Upper lobe of left lung (tissue), 6 donors: ENCODE results near the gene MBP. TPM values are rescaled to one million over a fixed set of nuclear protein-coding genes. Genes with fewer than 3 reads are reported as not detected.
A peak's percentile ranks its signal among the peaks of the same experiment; 100 is the strongest.

Experiments
- ATAC-seq, 2 donors: fragments of 200-7000 bp; cut with Tn5 transposase; one replicate each; pipeline ENCODE4 v1.9.1; 2022; ENCODE audit warnings: mild to moderate bottlenecking in 2 of 2, moderate library complexity in 2 of 2; ENCODE audit not compliant: low FRiP score in 2 of 2
- DNase-seq, 2 donors: peaks; one replicate each; pipeline ENCODE4 v3.0.0-alpha.2; 2019 to 2020
- H3K27ac ChIP-seq, 4 donors: fragments of 200-600 bp; sonication (generic); one replicate each; pipeline ENCODE4 v1.5.1; 2016 to 2019
- H3K27me3 ChIP-seq, 4 donors: fragments of 200-600 bp; sonication (generic); one replicate each; pipeline ENCODE4 v1.5.1; 2017 to 2019
- H3K36me3 ChIP-seq, 4 donors: fragments of 200-600 bp; sonication (generic); one replicate each; pipeline ENCODE4 v1.5.1; 2016 to 2019
- H3K4me1 ChIP-seq, 4 donors: fragments of 200-600 bp; sonication (generic); one replicate each; pipeline ENCODE4 v1.5.1; 2018 to 2019
- H3K4me3 ChIP-seq, 4 donors: fragments of 200-600 bp; sonication (generic); one replicate each; pipeline ENCODE4 v1.5.1; 2017 to 2019; ENCODE audit warnings: mild to moderate bottlenecking in 2 of 4, moderate library complexity in 1 of 4
- H3K9me3 ChIP-seq, 4 donors: fragments of 200-600 bp; sonication (generic); one replicate each; pipeline ENCODE4 v1.5.1; 2018 to 2019
- EP300 ChIP-seq, 4 donors: sonication (generic); formaldehyde crosslinking; IDR thresholded peaks; one replicate each; pipeline ENCODE4 v1.5.1; 2017; ENCODE audit warnings: antibody characterized with exemption in 4 of 4, control low read depth in 2 of 4
- POLR2A ChIP-seq, 4 donors: fragments of 450-650 bp; IDR thresholded peaks; one replicate each; pipeline ENCODE4 v1.5.1; 2016 to 2017; ENCODE audit warnings: antibody characterized with exemption in 4 of 4, mild to moderate bottlenecking in 2 of 4
- POLR2AphosphoS5 ChIP-seq, 2 donors: sonication (generic); formaldehyde crosslinking; IDR thresholded peaks; one replicate each; pipeline ENCODE4 v1.5.1; 2017; ENCODE audit warnings: antibody characterized with exemption in 2 of 2
- WGBS, 2 donors: methylation state at CpG; one replicate each; pipeline ENCODE4 v1.1.5; 2017 to 2018; 5-methylcytosine and 5-hydroxymethylcytosine counted together
- total RNA-seq, 6 donors: library from RNA; depleted of rRNA in 4 of 6; stranded (reverse); fragments of >200 nt in 4 of 6; gene quantifications; one replicate each; pipeline versions ENCODE4 v1.1.0 to v1.2.1, GENCODE V29; 2016 to 2021
- TF ChIP-seq, protein P1 (sequence below), 6 experiments: fragments of 450-650 bp in 4 of 6; fragments of 200-600 bp in 2 of 6; sonication (generic) in 2 of 6; IDR thresholded peaks; one replicate each; pipeline ENCODE4 v1.5.1; 2016 to 2019; ENCODE audit warnings: antibody characterized with exemption in 6 of 6
- donor health status: DM: no; HTN: no; CAD: no; lungs with moderate emphysema.
- donor health status: DM: no; HTN: yes; CAD: no; lungs with severe emphysema.

Gene MBP
- total RNA-seq, 6 donors from 2014 or later = 55.5 to 87.6 (median 68.8) TPM

DNA sequence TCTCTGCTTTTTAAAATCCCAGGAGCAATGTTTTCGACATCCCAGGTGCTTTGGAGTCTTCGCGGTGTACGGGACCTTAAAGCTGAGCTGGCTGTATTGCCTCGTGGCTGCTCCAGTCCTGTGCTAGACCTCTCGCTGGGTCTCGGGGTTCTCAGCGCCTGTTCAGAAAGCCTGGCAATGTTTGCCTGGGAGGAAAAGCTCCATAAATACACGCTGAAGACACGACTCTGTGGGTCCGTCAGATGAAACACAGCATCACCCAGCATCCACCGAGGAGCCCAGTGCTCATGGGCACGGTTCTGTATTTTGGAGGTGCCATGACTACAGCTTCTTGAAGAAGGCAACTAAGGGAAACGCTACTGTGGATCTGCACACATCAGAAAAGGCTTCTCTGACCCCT, 21.6 kb downstream of the MBP start:
- peaks cover 61 to 84% (median 66%) of the 10 kb centered on the region in 4 donors for H3K4me1 ChIP-seq
- H3K36me3 ChIP-seq = no peaks in the 10 kb centered on the region
- no peak overlapping the region for H3K4me3 ChIP-seq
- no peaks in the 10 kb centered on the region for H3K9me3 ChIP-seq
- TF ChIP-seq, protein P1, sequence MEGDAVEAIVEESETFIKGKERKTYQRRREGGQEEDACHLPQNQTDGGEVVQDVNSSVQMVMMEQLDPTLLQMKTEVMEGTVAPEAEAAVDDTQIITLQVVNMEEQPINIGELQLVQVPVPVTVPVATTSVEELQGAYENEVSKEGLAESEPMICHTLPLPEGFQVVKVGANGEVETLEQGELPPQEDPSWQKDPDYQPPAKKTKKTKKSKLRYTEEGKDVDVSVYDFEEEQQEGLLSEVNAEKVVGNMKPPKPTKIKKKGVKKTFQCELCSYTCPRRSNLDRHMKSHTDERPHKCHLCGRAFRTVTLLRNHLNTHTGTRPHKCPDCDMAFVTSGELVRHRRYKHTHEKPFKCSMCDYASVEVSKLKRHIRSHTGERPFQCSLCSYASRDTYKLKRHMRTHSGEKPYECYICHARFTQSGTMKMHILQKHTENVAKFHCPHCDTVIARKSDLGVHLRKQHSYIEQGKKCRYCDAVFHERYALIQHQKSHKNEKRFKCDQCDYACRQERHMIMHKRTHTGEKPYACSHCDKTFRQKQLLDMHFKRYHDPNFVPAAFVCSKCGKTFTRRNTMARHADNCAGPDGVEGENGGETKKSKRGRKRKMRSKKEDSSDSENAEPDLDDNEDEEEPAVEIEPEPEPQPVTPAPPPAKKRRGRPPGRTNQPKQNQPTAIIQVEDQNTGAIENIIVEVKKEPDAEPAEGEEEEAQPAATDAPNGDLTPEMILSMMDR (IDR thresholded peaks at IDR 0.05) = no peak
- TF ChIP-seq POLR2A (IDR thresholded peaks at IDR 0.05) (no peak), POLR2AphosphoS5 (IDR thresholded peaks at IDR 0.05) (no peak), EP300 (IDR thresholded peaks at IDR 0.05) (no peak)
- 95 to 96% methylated on average over 13 to 14 of the region's 14 CpGs for WGBS, 2 donors
- no peak for DNase-seq
- no peaks in the 10 kb centered on the region for H3K27me3 ChIP-seq
- ATAC-seq = no peak
- H3K27ac ChIP-seq = peak overlapping the region in 2 of 4 donors; percentile 14 to 94

DNA sequence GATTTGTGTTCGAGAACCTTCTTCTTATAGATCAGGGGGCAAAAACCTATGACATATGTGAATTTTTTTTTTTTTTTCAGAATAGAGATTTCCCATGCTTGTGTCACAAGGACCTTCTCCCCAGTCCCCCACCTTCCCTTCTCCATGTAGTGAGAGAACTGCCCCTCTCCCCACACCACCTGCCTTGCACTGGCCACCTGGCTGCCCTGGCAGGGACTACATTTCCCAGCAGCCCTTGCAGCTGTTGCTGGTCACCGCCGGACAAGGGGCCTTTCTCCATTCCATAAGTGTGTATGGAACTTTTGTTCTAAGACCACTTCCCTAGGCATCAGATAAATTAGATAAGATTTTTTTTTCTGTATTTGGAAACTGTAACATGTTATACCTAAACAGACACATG, 22.2 kb downstream of the MBP start:
- 84 to 95% methylated on average over 3 of the region's 3 CpGs for WGBS, 2 donors
- DNase-seq = no peak
- no peaks in the 10 kb centered on the region for H3K27me3 ChIP-seq
- ATAC-seq = no peak
- H3K36me3 ChIP-seq = no peaks in the 10 kb centered on the region
- no peak overlapping the region for H3K4me3 ChIP-seq
- H3K27ac ChIP-seq = peak overlapping the region in 1 of 4 donors; percentile 11
- peaks cover 60 to 84% (median 67%) of the 10 kb centered on the region in 4 donors for H3K4me1 ChIP-seq
- TF ChIP-seq EP300 (IDR thresholded peaks at IDR 0.05) = no peak
- TF ChIP-seq, protein P1 (IDR thresholded peaks at IDR 0.05) = no peak
- no peaks in the 10 kb centered on the region for H3K9me3 ChIP-seq

DNA sequence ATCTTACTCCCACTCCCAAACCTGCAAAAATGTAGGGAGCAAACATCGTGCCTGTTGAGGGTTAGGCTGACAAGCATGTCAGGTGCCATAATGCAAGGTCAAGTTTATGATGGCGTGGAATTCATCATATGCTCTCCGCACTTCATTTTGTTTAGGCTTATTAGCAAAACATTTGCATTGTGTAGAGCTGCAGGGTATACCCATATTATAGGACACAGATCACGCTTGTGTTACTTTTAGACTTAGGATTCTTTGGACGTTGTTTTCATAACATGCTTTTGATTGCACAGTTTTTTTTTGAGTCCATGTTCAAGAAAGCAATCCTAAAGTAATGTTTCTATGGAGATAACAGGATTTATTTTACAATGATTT, 22.9 kb downstream of the MBP start:
- peak overlapping the region in 2 of 4 donors; percentile 58 to 89 for H3K27ac ChIP-seq
- ATAC-seq (no peak), DNase-seq (no peak)
- TF ChIP-seq, protein P1 (IDR thresholded peaks at IDR 0.05) = no peak
- TF ChIP-seq POLR2A (IDR thresholded peaks at IDR 0.05) (no peak), EP300 (IDR thresholded peaks at IDR 0.05) (no peak), POLR2AphosphoS5 (IDR thresholded peaks at IDR 0.05) (no peak)
- WGBS, 2 donors = 89 to 90% methylated on average over 5 of the region's 5 CpGs
- peaks cover 55 to 83% (median 62%) of the 10 kb centered on the region in 4 donors for H3K4me1 ChIP-seq
- H3K9me3 ChIP-seq = no peaks in the 10 kb centered on the region
- no peaks in the 10 kb centered on the region for H3K36me3 ChIP-seq
- H3K27me3 ChIP-seq = no peaks in the 10 kb centered on the region
- H3K4me3 ChIP-seq = no peak overlapping the region

DNA sequence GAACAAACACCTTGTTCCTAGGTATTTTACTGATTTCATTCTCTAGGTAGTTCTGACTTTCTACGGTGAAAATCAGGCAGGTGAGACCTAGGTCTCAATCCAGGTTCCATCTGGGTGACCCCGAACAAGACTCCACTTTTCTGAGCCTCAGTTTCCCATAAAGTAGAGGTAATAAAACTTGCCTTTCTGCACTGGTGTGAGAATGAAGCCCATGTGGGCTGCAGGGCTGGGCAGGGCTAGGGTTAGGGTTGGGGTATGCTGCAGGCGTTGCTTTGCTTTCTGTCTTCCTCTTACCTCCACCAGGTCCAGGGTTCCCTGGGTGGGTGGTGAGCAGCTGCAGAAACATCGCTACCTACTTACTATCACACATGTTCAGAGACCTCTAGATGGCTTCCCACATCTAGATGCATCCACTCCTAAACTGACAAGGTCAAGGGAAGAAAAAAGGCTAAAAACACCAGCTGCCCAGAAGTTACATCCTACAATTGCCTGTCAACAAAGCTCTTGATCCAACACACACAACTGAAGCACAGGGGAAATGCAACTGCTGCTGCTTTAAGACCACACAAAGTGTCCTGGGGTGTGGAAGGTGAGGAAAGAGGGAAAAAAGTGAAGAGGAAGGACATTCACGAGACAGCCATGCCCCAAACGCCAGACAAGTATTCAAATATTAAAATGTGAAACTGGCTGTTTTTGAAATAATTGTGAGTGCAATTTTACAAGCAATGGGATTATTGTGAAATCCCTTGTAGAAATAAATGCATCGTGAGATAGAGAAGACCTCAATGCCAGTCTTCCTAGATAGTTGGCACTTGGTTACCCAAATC, 23.5 kb downstream of the MBP start:
- peaks cover 50 to 83% (median 57%) of the 10 kb centered on the region in 4 donors for H3K4me1 ChIP-seq
- peak overlapping the region; percentile 58 to 89 (median 70) for H3K27ac ChIP-seq
- H3K4me3 ChIP-seq = no peak overlapping the region
- WGBS, 2 donors = 66 to 71% methylated on average over 7 of the region's 7 CpGs
- ATAC-seq = no peak
- H3K36me3 ChIP-seq = peaks cover 0 to 3% (median 1%) of the 10 kb centered on the region in 4 donors
- DNase-seq = no peak
- H3K27me3 ChIP-seq = no peaks in the 10 kb centered on the region
- no peaks in the 10 kb centered on the region for H3K9me3 ChIP-seq
- TF ChIP-seq POLR2A (IDR thresholded peaks at IDR 0.05) (peak in 1 of 4 donors; percentile 17), EP300 (IDR thresholded peaks at IDR 0.05) (no peak), POLR2AphosphoS5 (IDR thresholded peaks at IDR 0.05) (no peak)
- TF ChIP-seq, protein P1 (IDR thresholded peaks at IDR 0.05) = no peak
